Measurements from ENCODE around the gene CDC42BPB. TPM values are rescaled to one million over a fixed set of nuclear protein-coding genes. Genes with fewer than 3 reads are reported as not detected.

Gene CDC42BPB
- polyA plus RNA-seq, 1 of the 3 experiments (the other 2 are of a cell fraction) = 61.6 TPM

- Histone ChIP-seq H3K27ac (ENCODE audit: low read depth in 2 of 2, low read length in 1 of 2) (no peak overlapping the region), H3K9me2 (no peaks in the 10 kb centered on the region), H4K20me1 (ENCODE audit: insufficient read depth) (no peaks in the 10 kb centered on the region), H3K9me3 (no peaks in the 10 kb centered on the region), H3F3A (replicated peaks; ENCODE audit: insufficient read depth) (peaks cover 5% of the 10 kb centered on the region), H3K27me3 (ENCODE audit: insufficient read depth) (no peaks in the 10 kb centered on the region), H3K36me3 (replicated peaks in 1 of 2; ENCODE audit: control insufficient read depth in 1 of 2, insufficient read depth in 2 of 2, low read length in 1 of 2) (peaks cover 13 to 22% of the 10 kb centered on the region in 2 experiments), H3K79me2 (ENCODE audit: insufficient read depth) (no peaks in the 10 kb centered on the region), H3K4me3 (ENCODE audit: low read depth in 2 of 2, low read length in 1 of 2) (no peak overlapping the region), H3K9ac (no peak overlapping the region), H2AFZ (ENCODE audit: low read depth) (no peak overlapping the region), H3K4me1 (ENCODE audit: control insufficient read depth in 1 of 2, insufficient read depth in 2 of 2, low read depth in 1 of 2, low read length in 1 of 2) (no peaks in the 10 kb centered on the region), H3K4me2 (no peak overlapping the region)
- DNase-seq = no peak
- WGBS (ENCODE audit: low lambda C conversion rate) = 97% methylated on average over 19 of the region's 33 CpGs
- ChIA-PET POLR2A (no interaction called here), CTCF (interaction anchor here (0.6 kb wide), 1 partner anchor 23 kb away, joined by 3 read pairs; no protein-coding TSS in a partner anchor)
- TF ChIP-seq MAX (IDR thresholded peaks at IDR 0.05; ENCODE audit: low read depth) (no peak), USF1 (IDR thresholded peaks at IDR 0.05; ENCODE audit: borderline replicate concordance, low read depth) (no peak), USF2 (IDR thresholded peaks at IDR 0.05; ENCODE audit: borderline replicate concordance, low read depth, low read length) (no peak), NFIC (IDR thresholded peaks at IDR 0.05; ENCODE audit: borderline replicate concordance) (no peak), SIN3A (IDR thresholded peaks at IDR 0.05; ENCODE audit: borderline replicate concordance, low read depth, low read length) (no peak), JUND (IDR thresholded peaks at IDR 0.05) (no peak), YY1 (IDR thresholded peaks at IDR 0.05; ENCODE audit: low read depth) (no peak), SMC3 (IDR thresholded peaks at IDR 0.05; ENCODE audit: low read depth, low read length) (no peak), MEF2A (IDR thresholded peaks at IDR 0.05; ENCODE audit: borderline replicate concordance, low read depth) (no peak), EP300 (IDR thresholded peaks at IDR 0.05; ENCODE audit: borderline replicate concordance in 1 of 2, low read depth in 1 of 2, low read length in 1 of 2) (no peak), RXRA (IDR thresholded peaks at IDR 0.05; ENCODE audit: borderline replicate concordance, low read depth) (no peak), TCF12 (IDR thresholded peaks at IDR 0.05) (no peak), MXI1 (IDR thresholded peaks at IDR 0.05; ENCODE audit: low read depth, low read length) (no peak)
Observed at GRCh38 chr14:102907303-102907844, 150.0 kb downstream of the CDC42BPB start.

- Histone ChIP-seq H3K4me1 (ENCODE audit: control insufficient read depth in 1 of 2, insufficient read depth in 2 of 2, low read depth in 1 of 2, low read length in 1 of 2) (no peaks in the 10 kb centered on the region), H3K9me3 (no peaks in the 10 kb centered on the region), H3K79me2 (ENCODE audit: insufficient read depth) (no peaks in the 10 kb centered on the region), H3K36me3 (replicated peaks in 1 of 2; ENCODE audit: control insufficient read depth in 1 of 2, insufficient read depth in 2 of 2, low read length in 1 of 2) (peaks cover 13 to 22% of the 10 kb centered on the region in 2 experiments), H3K9ac (no peak overlapping the region), H3F3A (replicated peaks; ENCODE audit: insufficient read depth) (peaks cover 5% of the 10 kb centered on the region), H3K9me2 (no peaks in the 10 kb centered on the region), H3K4me3 (ENCODE audit: low read depth in 2 of 2, low read length in 1 of 2) (no peak overlapping the region), H3K27ac (ENCODE audit: low read depth in 2 of 2, low read length in 1 of 2) (no peak overlapping the region), H3K27me3 (ENCODE audit: insufficient read depth) (no peaks in the 10 kb centered on the region), H3K4me2 (no peak overlapping the region), H4K20me1 (ENCODE audit: insufficient read depth) (no peaks in the 10 kb centered on the region), H2AFZ (ENCODE audit: low read depth) (no peak overlapping the region)
- POLR2A ChIA-PET = no interaction called here
- WGBS (ENCODE audit: low lambda C conversion rate) = 99% methylated on average over 23 of the region's 30 CpGs
- CTCF ChIA-PET = interaction anchor here (0.6 kb wide), 1 partner anchor 24 kb away, joined by 3 read pairs; no protein-coding TSS in a partner anchor
- DNase-seq = peak; percentile 19
- no peak for TF ChIP-seq MAX (IDR thresholded peaks at IDR 0.05; ENCODE audit: low read depth)
- no peak for TF ChIP-seq MEF2A (IDR thresholded peaks at IDR 0.05; ENCODE audit: borderline replicate concordance, low read depth)
- no peak for TF ChIP-seq FOSL2 (IDR thresholded peaks at IDR 0.05; ENCODE audit: borderline replicate concordance, low read depth)
- no peak for TF ChIP-seq ZBTB33 (IDR thresholded peaks at IDR 0.05; ENCODE audit: borderline replicate concordance, low read depth)
- TF ChIP-seq GABPA (IDR thresholded peaks at IDR 0.05; ENCODE audit: low read depth) = no peak
- no peak for TF ChIP-seq SIN3A (IDR thresholded peaks at IDR 0.05; ENCODE audit: borderline replicate concordance, low read depth, low read length)
- no peak for TF ChIP-seq RXRA (IDR thresholded peaks at IDR 0.05; ENCODE audit: borderline replicate concordance, low read depth)
- no peak for TF ChIP-seq FOXJ3 (CRISPR knock-in tag; IDR thresholded peaks at IDR 0.05)
- no peak for TF ChIP-seq RAD21 (IDR thresholded peaks at IDR 0.05; ENCODE audit: low read length)
- no peak for TF ChIP-seq GATA2 (CRISPR knock-in tag; IDR thresholded peaks at IDR 0.05)
- TF ChIP-seq TEAD4 (IDR thresholded peaks at IDR 0.05; ENCODE audit: borderline replicate concordance, insufficient read depth) = no peak
- TF ChIP-seq CHD2 (IDR thresholded peaks at IDR 0.05; ENCODE audit: low read length, partially characterized antibody) = no peak
- no peak for TF ChIP-seq JUND (IDR thresholded peaks at IDR 0.05)
- no peak for TF ChIP-seq USF2 (IDR thresholded peaks at IDR 0.05; ENCODE audit: borderline replicate concordance, low read depth, low read length)
Observed at GRCh38 chr14:102906616-102907302, 150.6 kb downstream of the CDC42BPB start.
